HepG2 (cell line): ENCODE data around the gene CLIC4. TPM values are rescaled to one million over a fixed set of nuclear protein-coding genes. Genes with fewer than 3 reads are reported as not detected.

Source experiments
- ATAC-seq: fragments of 200-7000 bp; cut with Tn5 transposase; 3 replicates; pipeline ENCODE4 v1.9.1; 2020; ENCODE audit warnings: mild to moderate bottlenecking, moderate library complexity
- BruUV-seq: library from RNA; stranded (reverse); fragments of 400-500 nt; replicated peaks from 2 replicates; lab custom pipeline; 2021; lab: Mats Ljungman, UMichigan
- CTCF ChIA-PET: fragments of 300-600 bp; formaldehyde crosslinking; extraction: SDS; loops from one replicate; lab custom pipeline; 2021; ENCODE audit warnings: low total read pairs, inconsistent platforms, low intra/inter-chr PET ratio; lab: Yijun Ruan, JAX
- POLR2A ChIA-PET: fragments of 350-600 bp; sonication (Branson Sonifier 250); formaldehyde crosslinking; loops from one replicate; lab custom pipeline; 2020; ENCODE audit warnings: antibody characterized with exemption, inconsistent platforms; lab: Yijun Ruan, JAX
- DNase-seq: peaks from one replicate; pipeline ENCODE4 v3.0.0-alpha.2; 2015; ENCODE audit warnings: low spot score
- FAIRE-seq: peaks from 3 replicates; lab custom pipeline; 2011; peaks lifted over from hg19 to GRCh38; lab: Jason Lieb, UNC
- H2AFZ ChIP-seq: one replicate; pipeline ENCODE4 v1.6.1; 2011; ENCODE audit warnings: low read length, inconsistent platforms
- H3K27ac ChIP-seq: fragments of 300-600 bp; 3 replicates; pipeline ENCODE4 v1.8.0; 2011; ENCODE audit warnings: mixed run types, mild to moderate bottlenecking, mixed read lengths, low read length, inconsistent platforms; ENCODE audit not compliant: insufficient read depth; ENCODE audit errors: extremely low read length
- H3K27me3 ChIP-seq, 2 experiments: fragments of 200-600 bp in 1 of 2; 2 replicates in 1 of 2; 3 replicates in 1 of 2; pipeline versions ENCODE4 v1.6.0 to v1.8.0; 2011; ENCODE audit warnings: low read length in 2 of 2, mild to moderate bottlenecking in 2 of 2, moderate library complexity in 2 of 2, inconsistent platforms in 1 of 2; ENCODE audit not compliant: insufficient read depth in 2 of 2, control insufficient read depth in 1 of 2
- H3K36me3 ChIP-seq, 2 experiments: fragments of 200-600 bp in 1 of 2; replicated peaks in 1 of 2; 2 replicates in 1 of 2; 3 replicates in 1 of 2; pipeline versions ENCODE4 v1.5.1 to v1.8.0; 2011; ENCODE audit warnings: low read length in 2 of 2, inconsistent platforms in 1 of 2; ENCODE audit not compliant: insufficient read depth in 2 of 2, control insufficient read depth in 1 of 2
- H3K4me1 ChIP-seq: 2 replicates; pipeline ENCODE4 v1.5.1; 2012; ENCODE audit warnings: low read length, inconsistent platforms; ENCODE audit not compliant: insufficient read depth
- H3K4me2 ChIP-seq: 2 replicates; pipeline ENCODE4 v1.6.0; 2011; ENCODE audit warnings: low read depth, low read length, inconsistent platforms
- H3K4me3 ChIP-seq, 3 experiments: fragments of 200-600 bp in 1 of 3; sonication (generic), shearing (Covaris generic) in 1 of 3; replicated peaks in 1 of 3; 2 replicates each; pipeline ENCODE4 v1.5.1; 2011 to 2016; ENCODE audit warnings: low read length in 3 of 3, inconsistent platforms in 2 of 3, low read depth in 2 of 3, mild to moderate bottlenecking in 2 of 3, control low read depth in 1 of 3, mixed read lengths in 1 of 3; ENCODE audit not compliant: insufficient read depth in 1 of 3
- H3K79me2 ChIP-seq: one replicate; pipeline ENCODE4 v1.6.1; 2011; ENCODE audit warnings: low read length, inconsistent platforms; ENCODE audit not compliant: insufficient read depth
- H3K9ac ChIP-seq: 2 replicates; pipeline ENCODE4 v1.6.0; 2011; ENCODE audit warnings: mild to moderate bottlenecking, low read depth, low read length, inconsistent platforms; ENCODE audit not compliant: insufficient read depth
- H3K9me3 ChIP-seq: 2 replicates; pipeline ENCODE4 v1.5.1; 2012; ENCODE audit warnings: mild to moderate bottlenecking, low read length
- H4K20me1 ChIP-seq: 2 replicates; pipeline ENCODE4 v1.6.0; 2011; ENCODE audit warnings: inconsistent platforms, mild to moderate bottlenecking, low read length, moderate library complexity; ENCODE audit not compliant: insufficient read depth
- BCL6 ChIP-seq: IDR thresholded peaks from 2 replicates; pipeline ENCODE4 v1.6.1; 2016; ENCODE audit warnings: missing genetic modification reagents, missing compliant biosample characterization
- BRCA1 ChIP-seq: sonication (generic); formaldehyde crosslinking; IDR thresholded peaks from 2 replicates; pipeline ENCODE4 v1.4.0; 2020; ENCODE audit warnings: missing genetic modification reagents
- CBX5 ChIP-seq: sonication (generic); formaldehyde crosslinking; IDR thresholded peaks from 2 replicates; pipeline ENCODE4 v1.4.0; 2020; ENCODE audit warnings: missing genetic modification reagents, borderline replicate concordance
- CENPT ChIP-seq: sonication (generic); formaldehyde crosslinking; IDR thresholded peaks from 2 replicates; pipeline ENCODE4 v1.8.0; 2022; ENCODE audit warnings: low read depth, mild to moderate bottlenecking, moderate library complexity, missing genetic modification reagents
- IRF2 ChIP-seq: IDR thresholded peaks from 2 replicates; pipeline ENCODE4 v1.6.1; 2018; ENCODE audit warnings: missing genetic modification reagents, missing compliant biosample characterization
- KAT2B ChIP-seq: fragments of 150-350 bp; IDR thresholded peaks from 2 replicates; pipeline ENCODE4 v1.6.1; 2014; ENCODE audit warnings: low read depth, low read length, borderline replicate concordance
- NFYC ChIP-seq: IDR thresholded peaks from 2 replicates; pipeline ENCODE4 v1.6.1; 2016; ENCODE audit warnings: missing genetic modification reagents, missing compliant biosample characterization
- NONO ChIP-seq, 2 experiments: fragments of 450-650 bp in 1 of 2; sonication (generic) in 1 of 2; formaldehyde crosslinking in 1 of 2; IDR thresholded peaks in 1 of 2; conservative IDR thresholded peaks in 1 of 2; 2 replicates each; pipeline versions ENCODE4 v1.6.1 to v1.8.0; 2017 to 2022; ENCODE audit warnings: mild to moderate bottlenecking in 1 of 2, missing genetic modification reagents in 1 of 2, moderate library complexity in 1 of 2
- PRDM4 ChIP-seq: sonication (generic); formaldehyde crosslinking; IDR thresholded peaks from 2 replicates; pipeline ENCODE4 v1.9.0; 2021; ENCODE audit warnings: missing genetic modification reagents, borderline replicate concordance
- PRMT3 ChIP-seq: sonication (generic); formaldehyde crosslinking; IDR thresholded peaks from 2 replicates; pipeline ENCODE4 v1.8.1; 2022; ENCODE audit warnings: low read depth, mild to moderate bottlenecking, moderate library complexity, missing genetic modification reagents, borderline replicate concordance
- SIN3B ChIP-seq: fragments of 150-350 bp; IDR thresholded peaks from 2 replicates; pipeline ENCODE4 v1.6.1; 2014; ENCODE audit warnings: low read length
- SIX4 ChIP-seq: sonication (generic); formaldehyde crosslinking; IDR thresholded peaks from 2 replicates; pipeline ENCODE4 v1.4.0; 2020; ENCODE audit warnings: missing genetic modification reagents
- TEAD3 ChIP-seq: optimal IDR thresholded peaks from 2 replicates; pipeline ENCODE3; 2016; ENCODE audit warnings: borderline replicate concordance
- TERF1 ChIP-seq: sonication (generic); formaldehyde crosslinking; IDR thresholded peaks from 2 replicates; pipeline ENCODE4 v1.8.0; 2022; ENCODE audit warnings: mild to moderate bottlenecking, missing genetic modification reagents, moderate library complexity
- YEATS4 ChIP-seq: sonication (generic); formaldehyde crosslinking; IDR thresholded peaks from 2 replicates; pipeline ENCODE4 v1.4.0; 2020; ENCODE audit warnings: missing genetic modification reagents, borderline replicate concordance
- ZFP82 ChIP-seq: sonication (generic); formaldehyde crosslinking; IDR thresholded peaks from 2 replicates; pipeline ENCODE4 v1.5.1; 2020; ENCODE audit warnings: mild to moderate bottlenecking, missing genetic modification reagents, borderline replicate concordance
- ZNF563 ChIP-seq: sonication (generic); formaldehyde crosslinking; IDR thresholded peaks from 2 replicates; pipeline ENCODE4 v1.8.0; 2022; ENCODE audit warnings: mild to moderate bottlenecking, moderate library complexity, missing genetic modification reagents
- ZNF883 ChIP-seq: sonication (generic); formaldehyde crosslinking; IDR thresholded peaks from 2 replicates; pipeline ENCODE4 v1.5.1; 2020; ENCODE audit warnings: mild to moderate bottlenecking, missing genetic modification reagents; ENCODE audit errors: not compliant biosample characterization
- in situ Hi-C: cut with HindIII; loops from 2 replicates; pipeline ENCODE4 v1.10.0; 2017; ENCODE audit warnings: low pct_unique_long_range_greater_than_20kb; ENCODE audit not compliant: extremely low pct_ligation_motif_present
- intact Hi-C: fragments of 100-400 bp; cut with micrococcal nuclease; formaldehyde crosslinking; loops from one replicate; pipeline ENCODE4 v1.10.0; 2022; ENCODE audit not compliant: unreplicated experiment
- polyA plus RNA-seq, 8 experiments: library from polyadenylated mRNA; depleted of rRNA in 3 of 8; stranded (reverse) in 7 of 8; unstranded in 1 of 8; fragments of >200 nt; fragmentation: Illumina TruSeq in 4 of 8; extraction: Trizol in 4 of 8; gene quantifications; 2 replicates each; pipeline versions ENCODE4 v1.2.1 to v1.2.3, GENCODE V29; 2011 to 2016; ENCODE audit warnings: low read depth in 4 of 8, missing spikeins in 1 of 8, mixed read lengths in 1 of 8; ENCODE audit not compliant: insufficient read depth in 1 of 8
- total RNA-seq, 5 experiments: library from RNA; depleted of rRNA; stranded (reverse); fragments of >200 nt; fragmentation: Illumina TruSeq; extraction: Trizol; gene quantifications; 2 replicates each; pipeline ENCODE4 v1.2.3, GENCODE V29; 2016; ENCODE audit warnings: low read depth in 1 of 5

CLIC4 gene
- total and polyA plus RNA-seq, 2 of the 13 experiments (the other 11 are each of a cell fraction or from before 2014, with no cell fraction given), result 23.3 to 77.4 TPM

GRCh38 chr1:24884751-24885150 lies 139.5 kb downstream of the CLIC4 start:
- Histone ChIP-seq H3K9ac (no peak overlapping the region), H3K79me2 (no peaks in the 10 kb centered on the region), H3K27me3 (no peaks in the 10 kb centered on the region), H3K4me1 (no peaks in the 10 kb centered on the region), H3K27ac (no peak overlapping the region), H3K4me3 (no peak overlapping the region), H3K36me3 (no peaks in the 10 kb centered on the region), H3K4me2 (no peak overlapping the region), H2AFZ (no peak overlapping the region), H3K9me3 (no peaks in the 10 kb centered on the region), H4K20me1 (no peaks in the 10 kb centered on the region)
- no peak for TF ChIP-seq BRCA1 (CRISPR knock-in tag)
- no peak for TF ChIP-seq PRMT3 (CRISPR knock-in tag)
- no peak for TF ChIP-seq IRF2 (CRISPR knock-in tag)
- no peak for TF ChIP-seq CBX5 (CRISPR knock-in tag)
- TF ChIP-seq YEATS4 (CRISPR knock-in tag), result no peak
- no peak for TF ChIP-seq TERF1 (CRISPR knock-in tag)
- TF ChIP-seq ZFP82 (CRISPR knock-in tag), result no peak
- no peak for TF ChIP-seq ZNF883
- no peak for TF ChIP-seq KAT2B
- no peak for TF ChIP-seq SIN3B
- TF ChIP-seq BCL6 (CRISPR knock-in tag), result no peak
- no peak for TF ChIP-seq ZNF563 (CRISPR knock-in tag)
- TF ChIP-seq NFYC, result no peak
- no peak for TF ChIP-seq NONO (IDR thresholded peaks at IDR 0.05)
- no peak for TF ChIP-seq NONO (CRISPR knock-in tag; conservative IDR thresholded peaks at IDR 0.05)
- no peak for TF ChIP-seq PRDM4
- no peak for TF ChIP-seq SIX4 (CRISPR knock-in tag)
- TF ChIP-seq TEAD3 (CRISPR knock-in tag), result no peak
- no peak for TF ChIP-seq CENPT
- no TSS peak for BruUV-seq
- ChIA-PET CTCF (no interaction called here), POLR2A (no interaction called here)
- DNase-seq (no peak), FAIRE-seq (no peak), ATAC-seq (no peak)
- intact Hi-C loops (no loop called here), in situ Hi-C loops (no loop called here)
